ENCODE measurements around the gene OR2V1. TPM values are rescaled to one million over a fixed set of nuclear protein-coding genes. Genes with fewer than 3 reads are reported as not detected.
"Not testable (repeated sequence)": the region's sequence is repeated elsewhere in the genome, so short reads cannot be mapped to it uniquely, and the experiment has no call there.

Gene OR2V1
- total and polyA plus RNA-seq, 12 donors: not detected

- Histone ChIP-seq H3K4me3 (no peak overlapping the region), H3K36me3 (replicated peaks in 1 of 2) (no peaks in the 10 kb centered on the region), H3K27ac (no peak overlapping the region), H3K27me3 (peaks cover 5% of the 10 kb centered on the region), H3K9me3 (replicated peaks in 1 of 3) (no peaks in the 10 kb centered on the region), H3K4me1 (replicated peaks in 1 of 2) (no peaks in the 10 kb centered on the region)
- WGBS, 4 donors: 53 to 79% (median 65%) methylated on average over 3 of the region's 3 CpGs
- TF ChIP-seq POLR2A (IDR thresholded peaks at IDR 0.05) (no peak), CTCF (IDR thresholded peaks at IDR 0.05) (no peak)
- DNase-seq: no peak
- intact Hi-C loops (cut with DNase I): no loop called here
Measured at GRCh38 chr5:181133083-181133482, 2.1 kb upstream of the OR2V1 start.

GRCh38 chr5:181131514-181131913 is 545 bp upstream of the OR2V1 start:
- Histone ChIP-seq H3K4me1 (replicated peaks in 1 of 2) (no peaks in the 10 kb centered on the region), H3K4me3 (no peak overlapping the region), H3K36me3 (replicated peaks in 1 of 2) (no peaks in the 10 kb centered on the region), H3K27ac (no peak overlapping the region), H3K9me3 (replicated peaks in 1 of 3) (no peaks in the 10 kb centered on the region), H3K27me3 (peaks cover 8% of the 10 kb centered on the region)
- intact Hi-C loops (cut with DNase I): no loop called here
- TF ChIP-seq POLR2A (IDR thresholded peaks at IDR 0.05) (no peak), CTCF (IDR thresholded peaks at IDR 0.05) (no peak)
- WGBS, 4 donors: 74 to 77% (median 76%) methylated on average over 11 of the region's 11 CpGs
- no peak for DNase-seq

- H3K27me3 ChIP-seq; intact Hi-C loops (cut with DNase I); DNase-seq; H3K4me1 ChIP-seq (replicated peaks in 1 of 2); H3K27ac ChIP-seq; H3K36me3 ChIP-seq (replicated peaks in 1 of 2); H3K4me3 ChIP-seq; H3K9me3 ChIP-seq (replicated peaks in 1 of 3): not testable (repeated sequence)
- 51 to 73% (median 60%) methylated on average over 5 to 9 of the region's 9 CpGs for WGBS, 4 donors
Measured at GRCh38 chr5:181130081-181130480, 888 bp downstream of the OR2V1 start.

- DNase-seq: no peak
- Histone ChIP-seq H3K4me3 (no peak overlapping the region), H3K4me1 (replicated peaks in 1 of 2) (no peaks in the 10 kb centered on the region), H3K27ac (no peak overlapping the region), H3K9me3 (replicated peaks in 1 of 3) (no peaks in the 10 kb centered on the region), H3K36me3 (replicated peaks in 1 of 2) (no peaks in the 10 kb centered on the region), H3K27me3 (peaks cover 8% of the 10 kb centered on the region)
- no peak for TF ChIP-seq POLR2A (IDR thresholded peaks at IDR 0.05)
- no peak for TF ChIP-seq CTCF (IDR thresholded peaks at IDR 0.05)
- intact Hi-C loops (cut with DNase I): no loop called here
- 20 to 26% (median 23%) methylated on average over 7 of the region's 7 CpGs for WGBS, 4 donors
Measured at GRCh38 chr5:181129601-181130000, 1.4 kb downstream of the OR2V1 start.

GRCh38 chr5:181127907-181128626 is 2.9 kb downstream of the OR2V1 start:
- Histone ChIP-seq H3K4me1 (replicated peaks in 1 of 2) (no peaks in the 10 kb centered on the region), H3K36me3 (replicated peaks in 1 of 2) (no peaks in the 10 kb centered on the region), H3K4me3 (no peak overlapping the region), H3K9me3 (replicated peaks in 1 of 3) (no peaks in the 10 kb centered on the region), H3K27ac (no peak overlapping the region), H3K27me3 (peaks cover 9% of the 10 kb centered on the region)
- intact Hi-C loops (cut with DNase I): no loop called here
- DNase-seq: no peak
- 52 to 76% (median 66%) methylated on average over 12 to 15 of the region's 15 CpGs for WGBS, 4 donors
- TF ChIP-seq CTCF (IDR thresholded peaks at IDR 0.05) (no peak), POLR2A (IDR thresholded peaks at IDR 0.05) (no peak)
